ENCODE data around the gene MAPK8.

MAPK8 gene

DNA sequence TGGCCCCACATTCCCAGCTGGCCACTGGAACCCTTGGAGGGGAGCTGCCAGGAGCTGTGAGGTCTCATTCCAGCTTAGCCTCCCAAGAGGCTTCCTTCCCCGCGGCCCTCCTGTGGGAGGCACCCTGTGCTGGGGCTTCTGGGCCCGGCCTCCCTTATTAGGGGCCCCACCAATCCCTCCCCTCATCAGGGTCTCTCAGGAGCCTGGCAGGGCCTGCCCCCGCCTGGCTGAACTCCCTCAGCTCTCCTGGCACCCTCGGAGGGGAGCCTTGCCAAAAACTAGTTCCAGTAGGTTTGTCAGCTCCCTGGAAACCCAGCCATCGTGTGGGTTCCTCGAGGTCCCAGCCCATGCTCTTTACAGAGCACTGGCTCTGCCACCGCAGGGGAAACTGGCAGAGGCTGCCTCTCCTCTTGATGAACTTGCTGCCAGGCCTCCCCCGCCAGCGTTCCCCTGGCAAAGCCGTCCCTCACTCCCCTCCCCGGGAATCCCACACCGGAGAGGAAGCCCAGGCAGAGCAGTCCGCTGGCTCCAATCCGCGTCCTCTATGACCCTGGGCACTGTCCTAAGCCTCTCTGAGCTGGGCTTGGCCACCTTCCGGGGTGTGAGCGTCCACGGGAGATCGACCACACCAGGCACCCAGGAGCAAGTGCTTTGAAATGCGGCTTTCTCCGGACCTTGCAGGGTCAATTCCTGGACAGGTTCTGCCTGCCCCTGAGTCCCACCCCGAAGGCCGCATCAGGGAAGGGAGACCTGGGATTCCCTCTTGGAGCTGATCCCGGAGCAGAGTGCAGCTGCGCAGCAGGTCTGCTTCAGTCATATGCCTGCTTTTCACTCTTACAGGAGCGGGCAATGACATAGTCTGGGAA, 158.6 kb downstream of the MAPK8 start:
- no peak for DNase-seq

GRCh38 chr10:48465860-48466521, 159.5 kb downstream of the MAPK8 start:
- no peak for DNase-seq

- DNase-seq: no peak
These were observed 160.2 kb downstream of the MAPK8 start for GRCh38 chr10:48466611-48467240.

DNA sequence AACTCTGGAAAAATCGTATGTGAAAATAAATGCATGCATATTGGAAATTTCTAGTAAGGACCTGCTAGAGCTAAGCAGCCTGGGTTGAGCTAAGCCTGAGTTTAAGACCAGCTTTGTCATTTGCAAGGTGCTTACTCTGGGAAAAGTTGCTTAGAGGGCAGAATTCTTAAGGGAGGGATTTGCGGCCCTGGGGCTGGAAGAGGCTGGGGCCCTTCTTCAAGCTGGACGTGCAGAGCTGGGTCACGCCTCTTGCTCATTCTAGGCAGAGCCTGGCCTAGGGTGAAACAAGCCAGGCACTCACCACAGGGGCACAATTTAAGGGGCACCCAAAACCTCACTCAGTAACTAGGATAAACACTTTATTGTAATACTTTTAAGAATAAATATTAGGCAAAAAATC, 161.2 kb downstream of the MAPK8 start:
- DNase-seq: no peak

DNA sequence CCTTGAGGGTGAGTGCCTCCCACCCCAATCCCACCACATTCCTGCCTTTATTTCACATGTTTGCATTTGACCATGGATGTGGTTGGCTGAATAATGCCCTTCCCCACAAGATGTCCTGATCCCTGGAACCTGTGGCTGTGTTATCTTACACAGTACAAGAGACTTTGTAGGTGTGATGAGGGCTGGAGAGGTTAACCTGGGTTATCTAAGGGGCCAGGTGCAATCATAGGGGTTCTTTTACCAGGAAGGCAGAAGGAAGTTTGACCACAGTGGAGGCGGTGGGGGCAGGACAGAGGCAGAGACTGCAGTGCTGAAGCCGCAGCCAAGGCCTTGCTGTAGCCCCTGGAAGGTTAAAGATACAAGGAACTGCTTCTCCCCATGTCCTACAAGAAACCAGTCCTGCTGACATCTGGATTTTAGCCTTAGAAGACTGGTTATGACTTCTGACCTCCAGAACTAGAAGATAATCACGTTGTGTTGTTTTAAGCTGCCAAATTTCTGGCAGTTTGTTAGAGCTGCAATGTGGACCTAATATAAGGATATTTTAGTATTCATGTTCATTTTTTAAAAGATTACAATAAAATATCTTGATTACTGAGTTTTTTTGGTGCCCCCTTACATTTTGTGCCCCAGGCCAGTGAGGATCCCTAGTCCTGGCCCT, 161.8 kb downstream of the MAPK8 start:
- DNase-seq: no peak

- DNase-seq: no peak
These were observed 162.5 kb downstream of the MAPK8 start for GRCh38 chr10:48468866-48469511.

- DNase-seq: no peak
These were observed 163.1 kb downstream of the MAPK8 start for GRCh38 chr10:48469516-48470020.

- DNase-seq: no peak
These were observed 163.8 kb downstream of the MAPK8 start for GRCh38 chr10:48470115-48470892.

DNA sequence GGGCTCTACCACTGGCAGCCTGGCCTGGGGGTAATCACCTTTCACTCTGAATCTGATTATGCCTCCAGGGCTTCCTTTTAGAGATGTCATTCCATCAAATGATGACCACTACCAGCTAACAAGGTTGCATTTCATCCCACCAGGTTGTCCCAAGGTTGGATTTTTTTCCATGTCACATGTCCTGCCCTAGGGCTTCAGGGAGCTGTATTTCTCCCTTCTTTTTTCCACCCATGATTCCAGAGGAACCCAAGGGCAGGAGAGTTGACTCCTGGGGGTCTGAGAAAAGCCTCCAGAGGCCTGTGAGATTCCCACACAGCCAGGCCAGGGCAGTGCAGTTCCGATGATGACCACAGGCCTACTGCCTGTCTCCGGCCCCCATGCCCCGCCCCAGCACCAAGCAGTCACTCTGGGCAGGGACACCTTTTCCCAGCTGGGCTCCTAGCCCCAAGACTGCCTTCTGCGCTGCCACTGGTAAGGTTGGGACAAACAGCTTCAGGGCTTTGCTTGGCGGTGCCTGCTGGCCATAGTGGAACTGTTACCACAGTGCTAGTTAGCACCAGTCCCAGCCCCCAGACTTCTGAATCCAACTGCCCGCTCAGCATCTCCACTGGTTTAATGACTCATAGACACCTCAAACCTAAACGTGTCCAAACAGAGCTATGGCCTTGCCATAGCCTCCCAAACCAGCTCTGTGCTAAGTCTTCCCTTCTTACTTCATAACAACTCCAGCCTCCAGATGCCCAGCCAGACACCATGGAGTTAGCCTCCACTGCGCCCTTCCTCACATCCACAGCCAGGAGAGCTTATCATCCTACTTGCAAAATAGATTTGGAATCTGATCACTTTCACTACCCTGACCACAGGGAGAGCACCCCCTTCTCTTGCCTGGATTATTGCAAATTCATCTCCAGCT, 164.7 kb downstream of the MAPK8 start:
- DNase-seq: no peak

DNA sequence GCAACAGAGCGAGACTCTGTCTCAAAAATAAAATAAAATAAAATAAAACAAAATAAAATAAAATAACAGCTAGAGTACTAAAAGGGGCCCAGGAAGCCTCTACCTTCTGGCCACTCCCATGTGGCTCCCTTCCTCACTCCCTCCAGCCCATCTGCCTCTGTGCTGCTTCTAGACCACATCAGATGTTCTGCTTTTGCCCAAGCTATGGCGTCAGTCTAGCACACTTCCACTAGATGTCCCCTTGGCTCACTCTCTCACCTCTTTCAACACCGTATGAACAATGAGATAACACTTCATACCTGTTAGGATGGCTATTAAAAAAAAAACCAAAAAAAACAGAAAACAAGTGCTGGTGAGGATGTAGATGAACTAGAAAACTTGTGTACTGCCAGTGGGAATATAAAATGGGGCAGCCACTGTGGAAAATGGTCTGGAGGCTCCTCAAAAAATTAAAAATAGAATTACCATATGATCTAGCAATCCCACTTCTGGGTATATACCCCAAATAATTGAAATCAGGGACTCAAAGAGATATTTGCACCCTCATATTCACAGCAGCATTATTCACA, 166.1 kb downstream of the MAPK8 start:
- no peak for DNase-seq

DNA sequence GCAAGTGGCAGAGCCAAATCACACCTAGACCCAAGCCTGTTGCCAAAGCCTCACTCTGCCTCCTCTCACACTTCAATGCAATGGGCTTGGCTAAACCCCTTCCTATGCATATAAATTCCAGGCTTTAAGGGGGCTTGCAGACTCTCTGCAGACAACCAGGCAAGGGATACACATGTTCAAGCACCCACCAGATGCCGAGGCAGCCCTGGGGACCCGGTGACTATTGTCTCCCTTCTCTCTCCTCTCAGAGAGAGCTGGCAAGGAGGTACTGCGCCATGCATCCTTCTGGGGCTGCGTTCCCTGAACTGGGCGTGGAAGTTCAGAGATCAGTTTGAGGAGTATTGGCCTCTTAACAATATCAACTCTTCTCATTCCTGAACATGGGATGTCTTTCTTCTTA, 167.2 kb downstream of the MAPK8 start:
- no peak for DNase-seq

DNA sequence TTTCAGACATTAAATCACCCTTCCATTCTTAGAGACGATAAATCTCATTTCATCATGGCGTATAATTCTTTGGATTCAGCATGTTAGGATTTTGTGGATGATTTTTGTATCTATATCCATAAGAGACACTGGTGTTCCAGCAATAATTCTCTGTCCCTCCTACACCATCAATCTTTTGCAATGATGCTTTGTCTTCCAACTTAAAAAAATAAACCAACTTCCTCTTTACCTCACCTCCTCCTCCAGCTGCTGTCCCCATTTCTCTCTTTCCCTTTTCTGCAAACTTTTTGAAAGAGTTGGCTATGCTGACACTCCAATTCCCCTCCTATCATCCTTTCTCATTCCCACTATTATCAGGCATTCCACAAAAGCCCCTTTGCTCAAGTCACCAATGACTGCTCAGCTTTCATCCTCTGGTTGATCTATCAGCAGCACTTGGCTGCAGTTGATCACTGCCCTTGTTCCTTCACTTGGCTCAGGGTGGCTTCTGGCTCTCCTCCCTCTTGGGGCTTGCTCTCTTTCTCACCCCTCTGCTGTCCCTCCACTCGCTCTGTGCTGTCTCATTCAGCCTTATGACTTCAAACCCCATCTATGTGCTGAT, 168.4 kb downstream of the MAPK8 start:
- DNase-seq: no peak

DNA sequence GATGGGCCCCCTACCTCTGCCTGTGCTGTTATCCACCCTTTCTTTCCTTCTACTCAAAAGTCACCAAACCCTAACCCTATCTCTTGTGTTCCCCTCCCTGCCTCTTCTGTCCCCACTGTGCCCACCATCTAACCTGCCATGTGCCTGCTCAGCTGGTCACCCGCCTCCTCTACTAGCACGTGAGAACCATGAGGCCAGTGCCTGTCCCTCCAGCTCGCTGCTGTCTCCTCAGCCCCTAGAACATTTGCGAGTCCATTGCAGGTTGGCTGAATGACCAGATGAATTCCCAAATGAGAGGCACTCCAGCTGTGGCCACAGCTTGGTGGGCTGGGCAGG, 169.4 kb downstream of the MAPK8 start:
- no peak for DNase-seq

DNA sequence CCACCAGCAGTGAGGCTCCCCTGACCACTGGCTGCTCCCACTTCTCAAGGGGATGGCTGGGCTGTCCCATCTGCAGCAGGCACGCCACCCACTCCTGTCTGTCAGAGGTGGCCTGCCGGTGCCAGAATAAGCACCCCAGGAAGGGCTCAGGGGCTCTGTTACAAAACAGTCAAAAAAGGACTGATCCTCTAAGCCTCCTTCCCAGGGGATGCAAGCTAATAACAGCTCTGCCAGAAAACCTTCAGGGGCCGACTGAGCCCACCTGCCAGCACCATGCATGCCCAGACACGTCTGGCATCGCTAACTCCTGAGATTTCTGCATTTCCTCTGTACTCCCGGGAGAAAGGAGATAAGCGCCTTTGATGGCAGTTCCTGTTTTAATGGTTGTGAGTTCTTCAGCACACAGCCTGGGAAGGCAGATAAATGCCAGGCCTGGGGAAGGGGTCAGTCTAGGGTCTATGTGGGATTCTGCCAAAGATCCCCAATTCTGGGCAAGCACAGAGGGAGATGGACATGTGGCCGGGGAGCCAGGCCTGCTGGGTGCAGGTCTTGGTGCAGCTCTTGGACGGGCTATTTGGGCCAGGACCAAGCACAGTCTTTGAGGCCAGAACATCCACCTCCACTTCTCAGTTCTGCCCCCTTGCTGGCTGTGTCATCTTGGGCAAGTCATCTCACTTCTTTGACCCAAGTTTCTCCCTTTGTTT, 170.0 kb downstream of the MAPK8 start:
- no peak for DNase-seq

GRCh38 chr10:48477141-48477540, 170.7 kb downstream of the MAPK8 start:
- DNase-seq: no peak

GRCh38 chr10:48477616-48478015, 171.1 kb downstream of the MAPK8 start:
- DNase-seq: no peak

- DNase-seq: no peak
These were observed 172.0 kb downstream of the MAPK8 start for GRCh38 chr10:48478469-48478868.

GRCh38 chr10:48478980-48479811, 172.7 kb downstream of the MAPK8 start:
- no peak for DNase-seq

Data from NCI-H748 treated with DMSO at 0.1 percent for 48 hours (cell line).